SU-DHL-6 (cell line): ENCODE results near the gene HS3ST4.

Source experiments
- EZH2phosphoT487 ChIP-seq: fragments of 200-600 bp; sonication (generic), shearing (Covaris generic); conservative IDR thresholded peaks from 2 replicates; pipeline ENCODE4 v1.6.1; 2018; ENCODE audit warnings: mild to moderate bottlenecking, antibody characterized with exemption, low read length, moderate library complexity, mixed read lengths
- TF ChIP-seq, protein P1 (sequence below): fragments of 200-600 bp; sonication (generic); IDR thresholded peaks from one replicate; pipeline ENCODE4 v1.5.1; 2017; ENCODE audit warnings: antibody characterized with exemption, mild to moderate bottlenecking, low read length, moderate library complexity; ENCODE audit not compliant: insufficient read depth, poor library complexity, severe bottlenecking

DNA sequence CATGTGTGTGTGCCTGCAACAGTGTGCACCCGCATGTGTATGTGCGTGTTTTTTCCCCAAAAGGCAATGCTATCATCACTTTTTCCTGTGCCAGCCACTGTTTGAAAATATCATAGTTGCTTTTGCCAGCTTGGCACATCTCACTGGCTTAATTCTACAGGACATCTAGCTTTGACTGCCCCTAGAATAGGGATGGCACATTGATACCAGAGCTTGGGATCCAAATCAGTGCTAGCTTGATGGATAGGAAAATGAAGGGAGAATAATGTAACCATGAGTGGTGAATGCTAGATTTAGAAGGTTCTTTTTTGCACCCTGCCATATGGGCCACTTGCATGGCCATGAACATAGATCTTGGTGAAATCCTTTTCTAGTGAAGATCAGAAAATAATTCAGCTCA is 72.7 kb downstream of the HS3ST4 start:
- TF ChIP-seq, protein P1, sequence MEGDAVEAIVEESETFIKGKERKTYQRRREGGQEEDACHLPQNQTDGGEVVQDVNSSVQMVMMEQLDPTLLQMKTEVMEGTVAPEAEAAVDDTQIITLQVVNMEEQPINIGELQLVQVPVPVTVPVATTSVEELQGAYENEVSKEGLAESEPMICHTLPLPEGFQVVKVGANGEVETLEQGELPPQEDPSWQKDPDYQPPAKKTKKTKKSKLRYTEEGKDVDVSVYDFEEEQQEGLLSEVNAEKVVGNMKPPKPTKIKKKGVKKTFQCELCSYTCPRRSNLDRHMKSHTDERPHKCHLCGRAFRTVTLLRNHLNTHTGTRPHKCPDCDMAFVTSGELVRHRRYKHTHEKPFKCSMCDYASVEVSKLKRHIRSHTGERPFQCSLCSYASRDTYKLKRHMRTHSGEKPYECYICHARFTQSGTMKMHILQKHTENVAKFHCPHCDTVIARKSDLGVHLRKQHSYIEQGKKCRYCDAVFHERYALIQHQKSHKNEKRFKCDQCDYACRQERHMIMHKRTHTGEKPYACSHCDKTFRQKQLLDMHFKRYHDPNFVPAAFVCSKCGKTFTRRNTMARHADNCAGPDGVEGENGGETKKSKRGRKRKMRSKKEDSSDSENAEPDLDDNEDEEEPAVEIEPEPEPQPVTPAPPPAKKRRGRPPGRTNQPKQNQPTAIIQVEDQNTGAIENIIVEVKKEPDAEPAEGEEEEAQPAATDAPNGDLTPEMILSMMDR, result no peak
- TF ChIP-seq EZH2phosphoT487, result no peak
